SK-N-SH (cell line): ENCODE results near the gene SPDEF. TPM values are rescaled to one million over a fixed set of nuclear protein-coding genes. Genes with fewer than 3 reads are reported as not detected.

Source experiments
- CTCF ChIA-PET: fragments of 300-600, 350-600 bp; formaldehyde crosslinking; extraction: SDS; loops from one replicate; lab custom pipeline; 2021; lab: Yijun Ruan, JAX
- POLR2A ChIA-PET: fragments of 350-600 bp; sonication (Branson Sonifier 250); formaldehyde crosslinking; extraction: SDS; loops from one replicate; lab custom pipeline; 2020; ENCODE audit warnings: antibody characterized with exemption, inconsistent platforms; lab: Yijun Ruan, JAX
- DNase-seq: peaks from one replicate; pipeline ENCODE4 v3.0.0; 2012
- H2AFZ ChIP-seq: fragments of 200-600 bp; sonication (generic); 2 replicates; pipeline ENCODE4 v1.8.1; 2016; ENCODE audit warnings: antibody characterized with exemption, mild to moderate bottlenecking, low read depth
- H3F3A ChIP-seq: fragments of 200-600 bp; sonication (generic); replicated peaks from 2 replicates; pipeline ENCODE3; 2016; ENCODE audit warnings: antibody characterized with exemption, mild to moderate bottlenecking; ENCODE audit not compliant: insufficient read depth
- H3K27ac ChIP-seq, 2 experiments: fragments of 200-500 bp in 1 of 2; fragments of 200-600 bp in 1 of 2; sonication (Bioruptor generic) in 1 of 2; sonication (generic), shearing (Covaris generic) in 1 of 2; 2 replicates each; pipeline versions ENCODE4 v1.5.1 to v1.6.1; 2014 to 2016; ENCODE audit warnings: low read depth in 2 of 2, inconsistent platforms in 1 of 2, low read length in 1 of 2, mild to moderate bottlenecking in 1 of 2, mixed read lengths in 1 of 2
- H3K27me3 ChIP-seq: fragments of 200-600 bp; sonication (generic), shearing (Covaris generic); 2 replicates; pipeline ENCODE4 v1.6.1; 2016; ENCODE audit warnings: mixed run types; ENCODE audit not compliant: insufficient read depth
- H3K36me3 ChIP-seq, 2 experiments: fragments of 200-500 bp in 1 of 2; fragments of 200-600 bp in 1 of 2; sonication (Bioruptor generic) in 1 of 2; sonication (generic) in 1 of 2; replicated peaks in 1 of 2; 2 replicates each; pipeline versions ENCODE3 to v1.5.1; 2014 to 2016; ENCODE audit warnings: low read length in 1 of 2, mild to moderate bottlenecking in 1 of 2; ENCODE audit not compliant: insufficient read depth in 2 of 2, control insufficient read depth in 1 of 2
- H3K4me1 ChIP-seq, 2 experiments: fragments of 200-500 bp in 1 of 2; fragments of 200-600 bp in 1 of 2; sonication (Bioruptor generic) in 1 of 2; sonication (generic), shearing (Covaris generic) in 1 of 2; 2 replicates each; pipeline versions ENCODE4 v1.5.1 to v1.6.1; 2014 to 2016; ENCODE audit warnings: low read depth in 1 of 2, low read length in 1 of 2, mixed run types in 1 of 2; ENCODE audit not compliant: insufficient read depth in 2 of 2, control insufficient read depth in 1 of 2
- H3K4me2 ChIP-seq: fragments of 200-600 bp; sonication (generic), shearing (Covaris generic); 2 replicates; pipeline ENCODE4 v1.6.1; 2017; ENCODE audit warnings: mixed run types
- H3K4me3 ChIP-seq, 2 experiments: fragments of 200-500 bp in 1 of 2; fragments of 200-600 bp in 1 of 2; sonication (Bioruptor generic) in 1 of 2; sonication (generic), shearing (Covaris generic) in 1 of 2; 2 replicates each; pipeline versions ENCODE4 v1.5.1 to v1.8.1; 2014 to 2016; ENCODE audit warnings: low read depth in 2 of 2, inconsistent platforms in 1 of 2, low read length in 1 of 2, mild to moderate bottlenecking in 1 of 2, mixed read lengths in 1 of 2, moderate library complexity in 1 of 2
- H3K79me2 ChIP-seq: fragments of 200-600 bp; sonication (generic); 2 replicates; pipeline ENCODE4 v1.8.1; 2017; ENCODE audit warnings: mild to moderate bottlenecking; ENCODE audit not compliant: insufficient read depth
- H3K9ac ChIP-seq: fragments of 200-600 bp; sonication (generic); 2 replicates; pipeline ENCODE4 v1.6.1; 2017; ENCODE audit warnings: mixed run types
- H3K9me2 ChIP-seq: fragments of 200-600 bp; sonication (generic); 2 replicates; pipeline ENCODE4 v1.6.1; 2017; ENCODE audit warnings: mixed run types
- H3K9me3 ChIP-seq: fragments of 200-600 bp; sonication (generic); 2 replicates; pipeline ENCODE4 v1.6.1; 2017; ENCODE audit warnings: mixed run types, mild to moderate bottlenecking, moderate library complexity
- H4K20me1 ChIP-seq: fragments of 200-600 bp; sonication (generic); 2 replicates; pipeline ENCODE4 v1.6.1; 2017; ENCODE audit warnings: mild to moderate bottlenecking, mixed run types; ENCODE audit not compliant: insufficient read depth
- CHD2 ChIP-seq: fragments of 150-350 bp; IDR thresholded peaks from 2 replicates; pipeline ENCODE4 v1.6.1; 2018; ENCODE audit warnings: low read length; ENCODE audit not compliant: partially characterized antibody
- EP300 ChIP-seq, 2 experiments: IDR thresholded peaks; 2 replicates each; pipeline versions ENCODE4 v1.4.0 to v1.6.1; 2012; ENCODE audit warnings: borderline replicate concordance in 1 of 2, low read depth in 1 of 2, low read length in 1 of 2
- IRF3 ChIP-seq: fragments of 150-350 bp; IDR thresholded peaks from 2 replicates; pipeline ENCODE4 v1.6.1; 2016; ENCODE audit warnings: mild to moderate bottlenecking, low read depth, low read length
- JUND ChIP-seq: IDR thresholded peaks from 2 replicates; pipeline ENCODE4 v1.4.0; 2012
- MAX ChIP-seq: IDR thresholded peaks from 2 replicates; pipeline ENCODE4 v1.4.0; 2012; ENCODE audit warnings: low read depth
- MEF2A ChIP-seq: IDR thresholded peaks from 2 replicates; pipeline ENCODE4 v1.4.0; 2012; ENCODE audit warnings: low read depth, borderline replicate concordance
- MXI1 ChIP-seq: IDR thresholded peaks from 2 replicates; pipeline ENCODE4 v1.6.1; 2012; ENCODE audit warnings: mild to moderate bottlenecking, low read depth, low read length, improper control_type of control experiment
- NRF1 ChIP-seq: IDR thresholded peaks from 2 replicates; pipeline ENCODE4 v1.6.1; 2012; ENCODE audit warnings: low read depth, mild to moderate bottlenecking, low read length
- POLR2AphosphoS5 ChIP-seq: IDR thresholded peaks from 2 replicates; pipeline ENCODE4 v1.6.1; 2012; ENCODE audit warnings: low read depth, low read length
- RAD21 ChIP-seq: IDR thresholded peaks from 2 replicates; pipeline ENCODE4 v1.6.1; 2012; ENCODE audit warnings: mild to moderate bottlenecking, low read length
- RXRA ChIP-seq: IDR thresholded peaks from 2 replicates; pipeline ENCODE4 v1.4.0; 2012; ENCODE audit warnings: low read depth, mild to moderate bottlenecking, borderline replicate concordance
- SMC3 ChIP-seq: IDR thresholded peaks from 2 replicates; pipeline ENCODE4 v1.6.1; 2012; ENCODE audit warnings: low read depth, low read length, improper control_type of control experiment
- TAF1 ChIP-seq: IDR thresholded peaks from 2 replicates; pipeline ENCODE4 v1.6.1; 2012; ENCODE audit warnings: low read depth, mild to moderate bottlenecking, low read length, moderate library complexity, borderline replicate concordance
- TCF12 ChIP-seq: IDR thresholded peaks from 2 replicates; pipeline ENCODE4 v1.4.0; 2012
- TEAD4 ChIP-seq: IDR thresholded peaks from 2 replicates; pipeline ENCODE4 v1.4.0; 2012; ENCODE audit warnings: mild to moderate bottlenecking, borderline replicate concordance; ENCODE audit not compliant: insufficient read depth
- USF2 ChIP-seq: fragments of 150-350 bp; IDR thresholded peaks from 2 replicates; pipeline ENCODE4 v1.6.1; 2017; ENCODE audit warnings: antibody characterized with exemption, low read length, low read depth, borderline replicate concordance
- YY1 ChIP-seq: IDR thresholded peaks from 2 replicates; pipeline ENCODE4 v1.4.0; 2012; ENCODE audit warnings: low read depth, mild to moderate bottlenecking
- WGBS: methylation state at CpG from one replicate; pipeline ENCODE4 v1.1.6; 2017; ENCODE audit warnings: low lambda C conversion rate; 5-methylcytosine and 5-hydroxymethylcytosine counted together
- polyA plus RNA-seq, 3 experiments: library from polyadenylated mRNA; depleted of rRNA; stranded (reverse); fragments of >200 nt; gene quantifications; 2 replicates each; pipeline ENCODE4 v1.2.3, GENCODE V29; 2012

SPDEF gene
- polyA plus RNA-seq, 1 of the 3 experiments (the other 2 are of a cell fraction) = 0.10 TPM

- no peak for TF ChIP-seq JUND
- TF ChIP-seq MAX = no peak
- TF ChIP-seq EP300 (IDR thresholded peaks at IDR 0.05; ENCODE audit: borderline replicate concordance in 1 of 2, low read depth in 1 of 2, low read length in 1 of 2) = no peak
- no peak for TF ChIP-seq MXI1
- TF ChIP-seq USF2 = no peak
- TF ChIP-seq IRF3 = no peak
Measured at GRCh38 chr6:34512738-34513115, 43.4 kb downstream of the SPDEF start (continued).

- H3K27ac ChIP-seq = no peak overlapping the region
- 71% methylated on average over 8 of the region's 12 CpGs for WGBS
- H2AFZ ChIP-seq = no peak overlapping the region
- H3K4me1 ChIP-seq = peaks cover 0 to 10% of the 10 kb centered on the region in 2 experiments; a peak in 1 of 4 replicates
- no peak for TF ChIP-seq TCF12
- TF ChIP-seq, all 33 proteins: peak for 0
- ChIA-PET POLR2A (interaction anchor here (0.6 kb wide), 1 partner anchor 229 kb away, joined by 4 read pairs; no protein-coding TSS in a partner anchor), CTCF (no interaction called here)
- no peak for DNase-seq
- H3K79me2 ChIP-seq = no peaks in the 10 kb centered on the region
- no peaks in the 10 kb centered on the region; the same call in 1 of the 2 replicates for H3K27me3 ChIP-seq
- H3K9ac ChIP-seq = no peak overlapping the region
- no peaks in the 10 kb centered on the region for H4K20me1 ChIP-seq
- H3F3A ChIP-seq = no peaks in the 10 kb centered on the region
- no peak overlapping the region for H3K4me2 ChIP-seq
- H3K36me3 ChIP-seq = no peaks in the 10 kb centered on the region
- H3K4me3 ChIP-seq = no peak overlapping the region
- no peaks in the 10 kb centered on the region for H3K9me3 ChIP-seq
- no peaks in the 10 kb centered on the region for H3K9me2 ChIP-seq
Measured at GRCh38 chr6:34511915-34512737, 44.0 kb downstream of the SPDEF start.

GRCh38 chr6:34511214-34511914, 44.8 kb downstream of the SPDEF start:
- H3K27ac ChIP-seq = no peak overlapping the region
- no peak for TF ChIP-seq MAX
- no peak for TF ChIP-seq NRF1
- no peak for TF ChIP-seq TCF12
- TF ChIP-seq POLR2AphosphoS5 = no peak
- no peak for TF ChIP-seq YY1
- no peak for TF ChIP-seq TEAD4
- TF ChIP-seq MEF2A = no peak
- TF ChIP-seq RAD21 = no peak
- no peak for TF ChIP-seq USF2
- no peak for TF ChIP-seq RXRA
- no peak for TF ChIP-seq CHD2
- TF ChIP-seq SMC3 = no peak
- TF ChIP-seq JUND = no peak
- TF ChIP-seq TAF1 = no peak
- CTCF ChIA-PET = no interaction called here
- no peak overlapping the region for H3K9ac ChIP-seq
- no peaks in the 10 kb centered on the region for H3F3A ChIP-seq
- H3K36me3 ChIP-seq = no peaks in the 10 kb centered on the region
- no peaks in the 10 kb centered on the region for H3K9me2 ChIP-seq
- no peaks in the 10 kb centered on the region for H4K20me1 ChIP-seq
- H3K9me3 ChIP-seq = no peaks in the 10 kb centered on the region
- DNase-seq = no peak
- H3K4me2 ChIP-seq = no peak overlapping the region
- POLR2A ChIA-PET = no interaction called here
- no peaks in the 10 kb centered on the region for H3K79me2 ChIP-seq
- no peak overlapping the region for H3K4me3 ChIP-seq
- peaks cover 0 to 10% of the 10 kb centered on the region in 2 experiments; a peak in 1 of 4 replicates for H3K4me1 ChIP-seq
- H2AFZ ChIP-seq = no peak overlapping the region
- 43% methylated on average over 6 of the region's 6 CpGs for WGBS
- no peaks in the 10 kb centered on the region; the same call in 1 of the 2 replicates for H3K27me3 ChIP-seq
